Stimulated activated CD8-positive, alpha-beta memory T cell treated with anti-CD3 and anti-CD28 coated beads, Interleukin-12 subunit alpha, Interleukin-12 subunit beta, amount 100 ng/mL, for 24 hours (primary cell): ENCODE measurements around the gene SPDL1.

Source experiments
- DNase-seq: peaks from one replicate; pipeline ENCODE4 v3.0.0-alpha.2; 2020; ENCODE audit errors: extremely low read depth

Gene SPDL1

GRCh38 chr5:169583424-169584220, at the start of gene SPDL1:
SPDL1 (plus strand) TSS chr5:169583773; CDS start chr5:169588417, 4,644 bp downstream.
- peak; percentile 84 for DNase-seq

DNA sequence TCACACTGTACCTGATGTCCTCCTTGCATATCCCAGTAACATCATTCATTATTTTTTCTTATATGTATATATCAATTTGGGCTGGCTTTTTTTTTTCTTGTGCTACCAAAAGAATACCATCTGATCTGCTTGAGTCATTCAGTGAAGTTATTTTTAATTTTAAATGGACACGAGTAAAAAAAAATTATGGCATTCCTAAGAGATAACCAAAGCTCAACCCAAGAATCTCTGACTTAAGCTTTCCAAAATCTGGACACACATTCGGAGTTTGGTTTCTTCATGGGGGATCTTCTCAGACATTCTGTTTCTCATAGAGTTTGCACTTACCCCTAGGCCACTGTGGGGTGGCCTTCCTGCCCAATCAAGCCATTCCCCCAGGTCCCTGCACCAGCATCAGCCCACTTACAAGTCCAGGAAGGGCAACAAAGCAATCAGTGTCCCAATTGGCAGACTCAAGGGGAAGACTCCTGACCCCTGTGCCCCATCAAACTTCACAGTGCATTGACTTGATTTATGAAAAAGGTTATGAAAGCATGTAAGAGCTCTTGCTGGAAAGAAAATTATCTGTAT, 49.2 kb upstream of the SPDL1 start:
- DNase-seq, result no peak

GRCh38 chr5:169534939-169535338, 48.6 kb upstream of the SPDL1 start:
- no peak for DNase-seq

DNA sequence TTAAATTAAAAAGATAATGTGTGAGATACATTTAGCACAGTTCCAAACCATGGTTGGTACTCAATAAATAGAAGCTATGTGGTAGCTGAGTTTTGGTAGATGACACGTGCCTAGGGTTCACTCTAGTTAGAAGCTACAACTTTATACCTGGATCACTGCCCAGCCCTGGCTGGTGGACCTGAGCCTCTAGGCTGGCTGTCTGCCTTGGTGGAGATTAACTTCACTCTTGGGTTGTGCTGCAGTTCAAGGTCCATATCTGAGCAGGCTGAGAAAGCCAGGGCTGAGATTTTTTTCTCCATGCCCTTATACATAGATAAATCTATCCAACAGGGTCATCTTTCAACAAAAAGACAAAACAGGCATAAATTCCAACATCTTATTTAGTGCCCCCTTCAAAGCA, 44.6 kb upstream of the SPDL1 start:
- DNase-seq, result no peak

GRCh38 chr5:169542811-169543210, 40.8 kb upstream of the SPDL1 start:
- DNase-seq, result no peak

GRCh38 chr5:169544264-169544950, 39.2 kb upstream of the SPDL1 start:
- no peak for DNase-seq

DNA sequence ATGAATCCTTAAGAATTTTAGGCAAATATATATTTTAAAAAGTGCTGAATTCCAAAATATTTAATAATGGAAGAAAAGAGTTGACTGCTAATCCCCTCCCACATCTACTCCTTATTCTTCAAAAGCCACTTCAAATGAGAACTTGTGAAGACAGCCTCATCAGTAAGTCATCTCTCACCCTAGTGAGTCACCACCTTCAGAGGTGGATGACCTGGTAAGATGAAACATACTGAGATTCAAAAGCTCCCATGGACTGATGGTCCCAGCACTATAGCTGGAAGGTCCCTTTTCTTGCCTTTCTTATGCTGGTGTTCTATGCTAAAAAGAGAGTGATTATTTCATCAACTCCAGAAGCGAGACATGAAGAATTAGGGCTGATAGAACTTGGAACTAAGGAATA, 37.8 kb upstream of the SPDL1 start:
- DNase-seq, result no peak

GRCh38 chr5:169546346-169546745, 37.2 kb upstream of the SPDL1 start:
- DNase-seq, result no peak

DNA sequence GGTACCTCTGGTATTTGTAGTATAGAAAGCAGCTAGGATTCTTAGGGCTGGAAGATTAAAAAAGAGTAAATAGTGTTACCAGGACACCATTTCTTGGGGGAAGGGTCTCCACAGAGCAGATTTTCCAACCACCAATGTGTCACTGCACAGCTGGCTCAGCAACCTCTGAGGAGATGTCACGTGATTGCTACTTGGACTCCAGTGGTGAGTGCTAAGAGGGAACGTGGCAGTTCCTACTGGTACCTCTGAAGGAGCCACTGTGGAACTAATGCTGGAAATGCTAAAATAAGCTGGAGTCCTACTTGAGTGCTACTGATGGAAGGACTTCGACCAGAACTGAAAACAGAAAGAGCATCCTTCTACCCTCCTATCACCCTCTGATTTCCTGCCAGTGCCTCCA, 36.1 kb upstream of the SPDL1 start:
- no peak for DNase-seq

- DNase-seq, result no peak
Measured at GRCh38 chr5:169548315-169548714, 35.3 kb upstream of the SPDL1 start.

DNA sequence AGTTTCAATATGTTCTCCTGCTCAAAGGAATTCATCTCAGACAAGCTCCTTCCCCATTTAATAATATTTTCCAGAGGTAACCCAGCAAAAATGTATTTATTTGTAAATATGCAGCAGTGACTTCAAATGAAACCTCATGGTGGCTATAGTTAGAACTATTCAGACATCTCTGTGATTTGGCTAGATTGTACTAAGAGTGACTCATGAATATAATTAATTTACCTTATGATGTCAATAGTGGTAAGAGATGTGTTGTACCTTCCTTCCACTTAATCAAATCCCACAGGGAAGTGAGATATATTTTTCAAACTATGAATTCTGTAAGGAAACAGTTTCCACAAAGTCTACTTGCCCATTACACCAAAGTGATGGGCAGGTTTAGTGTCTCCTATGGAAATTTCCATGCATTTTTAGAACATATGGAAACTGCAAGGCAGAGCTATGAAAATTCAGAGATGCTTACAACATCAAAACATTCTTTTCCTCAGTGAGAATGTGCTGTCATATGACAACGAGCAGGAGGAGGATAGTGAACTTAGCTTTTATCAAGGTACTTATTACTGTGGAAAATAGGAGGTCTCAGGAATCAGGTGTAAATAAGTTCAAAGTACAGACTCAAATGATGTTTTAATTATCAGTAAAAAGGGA, 34.0 kb upstream of the SPDL1 start:
- DNase-seq, result no peak

DNA sequence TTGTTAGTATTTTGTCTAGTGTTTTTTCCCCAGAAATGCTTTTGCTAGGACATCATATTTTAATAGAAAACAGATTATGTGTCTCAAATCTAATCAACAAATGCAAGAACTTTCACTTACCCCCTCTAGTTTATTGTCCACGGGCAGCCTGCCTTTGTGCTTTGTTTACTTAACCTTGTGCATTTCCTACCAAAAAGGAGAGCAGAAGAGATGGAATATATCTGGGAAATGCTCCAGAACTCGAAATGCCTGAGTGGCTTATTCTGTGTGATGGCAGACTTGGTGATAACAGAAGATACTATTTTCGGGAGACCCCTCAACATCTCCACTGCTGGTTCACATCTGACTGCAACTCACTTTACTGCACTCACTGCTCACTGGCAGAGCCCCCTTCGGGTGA, 33.3 kb upstream of the SPDL1 start:
- DNase-seq, result no peak

GRCh38 chr5:169551146-169551545, 32.4 kb upstream of the SPDL1 start:
- no peak for DNase-seq

DNA sequence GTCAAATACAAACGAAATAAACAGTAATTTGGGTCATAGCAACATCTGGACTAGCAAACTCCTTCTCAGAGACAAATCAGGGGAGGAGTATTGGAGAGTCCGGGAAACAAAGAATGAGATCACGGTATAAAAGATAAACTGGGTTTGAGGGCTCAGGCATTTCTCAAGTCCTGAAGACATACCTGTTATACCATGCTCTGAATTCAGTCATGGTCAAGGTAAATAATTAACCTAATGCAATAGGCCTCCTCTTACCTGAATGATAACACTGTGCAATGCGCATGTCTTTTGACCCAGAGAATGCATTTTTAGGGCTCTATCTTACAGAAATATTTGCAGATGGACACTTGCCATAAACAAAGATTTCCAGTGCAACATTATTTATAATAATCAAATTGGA, 31.9 kb upstream of the SPDL1 start:
- no peak for DNase-seq

- DNase-seq, result no peak
Measured at GRCh38 chr5:169554251-169554650, 29.3 kb upstream of the SPDL1 start.

DNA sequence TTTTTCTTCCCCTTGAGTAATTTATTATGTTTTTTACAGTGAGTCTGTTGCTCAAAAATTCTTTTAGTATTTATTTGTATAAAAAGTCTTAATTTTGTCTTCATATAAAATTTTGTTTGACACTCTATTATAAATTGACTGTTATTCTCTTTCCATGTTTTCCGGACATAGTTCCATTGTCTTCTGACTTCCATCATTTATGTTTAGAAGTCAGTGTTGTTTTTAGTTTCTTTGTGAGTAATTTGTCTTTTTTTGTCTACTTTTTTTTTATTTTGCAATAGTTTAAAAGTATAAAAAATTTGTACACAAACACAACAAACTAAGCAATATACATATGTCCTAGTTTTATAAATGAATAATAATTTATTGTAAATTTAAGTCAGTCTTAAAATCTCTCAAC, 25.7 kb upstream of the SPDL1 start:
- no peak for DNase-seq

DNA sequence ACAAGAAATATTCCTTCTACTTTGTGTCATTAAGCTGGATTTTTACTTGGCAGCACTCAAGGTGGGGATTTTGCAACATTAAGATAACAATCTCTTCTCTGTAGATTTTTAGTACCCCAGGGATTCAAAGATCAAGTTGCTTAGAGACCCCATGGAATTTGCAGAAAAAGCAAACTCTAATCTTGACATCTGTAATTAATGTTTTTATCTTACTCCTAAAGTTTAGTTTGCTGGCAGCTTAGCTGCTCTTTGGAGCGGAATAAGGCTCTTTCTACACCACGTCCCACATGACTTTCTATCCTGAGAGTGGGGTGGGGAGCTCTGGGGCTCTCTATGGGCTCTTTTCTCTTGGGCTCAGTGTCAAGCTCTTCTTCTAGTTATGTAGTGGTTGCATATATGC, 21.7 kb upstream of the SPDL1 start:
- no peak for DNase-seq

DNA sequence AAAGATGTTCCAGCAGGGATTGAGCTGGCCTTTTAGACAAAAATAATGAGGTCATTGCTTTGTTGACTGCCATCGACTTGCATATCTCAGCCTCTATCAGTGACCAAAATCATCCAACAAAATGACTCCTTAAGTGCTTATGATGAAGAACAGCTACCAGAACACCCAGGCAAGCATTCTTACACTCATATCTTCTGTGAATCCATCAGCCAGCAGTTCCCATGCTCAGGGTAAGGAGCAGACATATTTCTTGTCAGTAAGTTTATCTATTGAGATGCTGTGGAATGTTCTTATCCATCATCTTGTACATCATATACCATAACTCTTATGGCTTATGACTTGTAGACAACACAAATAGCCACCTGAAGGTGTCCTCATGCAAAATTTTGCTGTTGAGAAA, 20.2 kb upstream of the SPDL1 start:
- no peak for DNase-seq

DNA sequence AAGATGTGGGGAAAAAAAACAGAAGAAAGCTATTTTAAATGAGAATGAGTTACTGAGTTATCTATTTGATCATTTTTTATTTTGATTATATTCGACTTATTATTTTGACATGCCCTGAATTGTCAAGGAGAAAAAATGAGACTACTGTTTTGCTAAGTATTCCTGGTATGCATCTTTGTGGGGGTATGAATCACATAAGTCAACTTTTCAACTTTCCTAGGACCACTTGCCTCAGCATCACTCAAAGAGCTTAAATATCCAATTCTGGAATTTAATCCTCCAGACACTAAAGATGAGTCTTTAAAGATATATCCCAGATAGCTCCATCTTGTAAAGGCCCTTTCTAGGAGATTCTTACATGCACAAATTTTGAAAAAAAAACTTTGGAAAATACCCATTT, 17.4 kb upstream of the SPDL1 start:
- no peak for DNase-seq

GRCh38 chr5:169567079-169567478, 16.5 kb upstream of the SPDL1 start:
- no peak for DNase-seq

DNA sequence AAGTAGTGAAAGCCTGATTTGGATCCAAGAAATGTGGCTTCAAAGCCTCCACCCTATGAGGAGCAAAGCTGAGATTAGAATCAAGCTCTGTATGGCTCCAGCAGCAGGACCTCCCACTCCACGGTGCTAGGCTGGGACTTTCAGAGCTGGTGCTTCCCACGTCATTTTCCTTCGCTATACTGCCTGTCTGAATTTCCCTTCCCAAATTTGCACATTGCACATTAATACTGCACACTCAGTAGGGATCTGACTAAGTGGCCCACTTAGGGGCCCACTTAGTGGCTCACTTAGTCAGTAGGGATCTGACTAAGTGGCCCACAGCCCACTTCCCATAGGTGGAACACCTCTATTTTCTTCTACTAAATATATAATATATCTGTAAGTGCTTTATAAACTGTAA, 14.1 kb upstream of the SPDL1 start:
- no peak for DNase-seq

DNA sequence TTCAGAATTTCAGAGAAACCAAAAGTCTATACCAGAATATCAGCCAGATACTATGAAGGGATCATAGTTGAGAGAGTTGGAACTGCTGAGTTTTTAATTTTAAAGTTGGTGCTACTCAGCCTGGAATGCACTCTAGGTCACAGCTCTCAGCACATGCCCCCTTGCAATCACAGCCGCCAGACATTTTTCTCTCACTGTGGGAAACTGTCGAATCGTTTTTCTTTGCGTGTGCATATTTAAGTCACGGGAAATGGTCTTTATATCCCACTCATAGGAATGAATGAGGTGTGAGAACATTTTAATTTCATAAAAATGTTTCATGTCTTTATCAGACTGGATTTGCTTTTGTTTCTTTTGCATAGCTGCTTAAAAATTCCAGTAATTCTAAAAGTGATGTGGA, 12.2 kb upstream of the SPDL1 start:
- DNase-seq, result no peak
